Stomach (tissue), 9 donors: ENCODE measurements around the gene FA2H. TPM values are rescaled to one million over a fixed set of nuclear protein-coding genes. Genes with fewer than 3 reads are reported as not detected.

Experiments
- DNase-seq, 2 donors: peaks; one replicate each; pipeline versions ENCODE4 v3.0.0 to v3.0.0-alpha.2; 2013 to 2019
- H3K27ac ChIP-seq, 5 donors: fragments of 200-600 bp in 4 of 5; sonication (generic) in 4 of 5; one replicate each; pipeline ENCODE4 v1.5.1; 2013 to 2019; ENCODE audit warnings: mild to moderate bottlenecking in 1 of 5, moderate library complexity in 1 of 5
- H3K27me3 ChIP-seq, 3 donors: fragments of 200-600 bp; sonication (generic); one replicate each; pipeline ENCODE4 v1.5.1; 2017 to 2019; ENCODE audit warnings: mixed run types in 1 of 3
- H3K36me3 ChIP-seq, 4 donors: fragments of 200-600 bp; sonication (generic); 1 replicate in 3 of 4; 2 replicates in 1 of 4; pipeline ENCODE4 v1.5.1; 2016 to 2019
- H3K4me1 ChIP-seq, 4 donors: fragments of 200-600 bp; sonication (generic); one replicate each; pipeline ENCODE4 v1.5.1; 2016 to 2019
- H3K4me3 ChIP-seq, 4 donors: fragments of 200-600 bp; sonication (generic) in 3 of 4; one replicate each; pipeline ENCODE4 v1.5.1; 2016 to 2019; ENCODE audit warnings: mild to moderate bottlenecking in 1 of 4
- H3K9me3 ChIP-seq, 4 donors: fragments of 200-600 bp; sonication (generic); one replicate each; pipeline ENCODE4 v1.5.1; 2016 to 2019
- EP300 ChIP-seq: sonication (generic); formaldehyde crosslinking; IDR thresholded peaks from one replicate; pipeline ENCODE4 v1.6.1; 2017; ENCODE audit warnings: antibody characterized with exemption
- POLR2A ChIP-seq, 4 donors: fragments of 450-650 bp; IDR thresholded peaks; one replicate each; pipeline ENCODE4 v1.6.1; 2016; ENCODE audit warnings: antibody characterized with exemption in 4 of 4, control low read depth in 2 of 4, mild to moderate bottlenecking in 1 of 4, moderate library complexity in 1 of 4
- POLR2AphosphoS5 ChIP-seq, 3 donors: sonication (generic); formaldehyde crosslinking; IDR thresholded peaks; one replicate each; pipeline ENCODE4 v1.6.1; 2016; ENCODE audit warnings: antibody characterized with exemption in 3 of 3
- WGBS, 5 donors: extraction: QIAGEN DNeasy Blood & Tissue Kit in 3 of 5; methylation state at CpG; one replicate each; pipeline versions ENCODE4 v1.1.5 to v1.1.7; 2013 to 2018; 5-methylcytosine and 5-hydroxymethylcytosine counted together
- intact Hi-C: fragments of 100-400 bp; cut with DNase I; formaldehyde crosslinking; loops from one replicate; pipeline ENCODE4 v1.15.1; 2023; ENCODE audit warnings: low total_unique reads
- polyA plus RNA-seq, 3 donors: library from polyadenylated mRNA; stranded (reverse); fragments of 200-250 nt; gene quantifications; one replicate each; pipeline ENCODE4 v1.2.3, GENCODE V29; 2013
- total RNA-seq, 5 donors: library from RNA; depleted of rRNA; stranded (reverse); fragments of >200 nt; gene quantifications; one replicate each; pipeline versions ENCODE4 v1.1.0 to v1.2.3, GENCODE V29; 2014 to 2016
- TF ChIP-seq, protein P1 (sequence below), 7 experiments: fragments of 450-650 bp in 4 of 7; fragments of 200-600 bp in 3 of 7; sonication (generic) in 3 of 7; IDR thresholded peaks; one replicate each; pipeline ENCODE4 v1.5.1; 2016 to 2019; ENCODE audit warnings: antibody characterized with exemption in 7 of 7, control low read depth in 2 of 7, mild to moderate bottlenecking in 1 of 7
- donor health status: healthy with polysubstance abuse.
- donor health status: Bipolar disorder and iron deficiency.
- donor health status: healthy.

FA2H gene
- total and polyA plus RNA-seq, 8 donors = 1.8 to 64.2 (median 15.7) TPM

DNA sequence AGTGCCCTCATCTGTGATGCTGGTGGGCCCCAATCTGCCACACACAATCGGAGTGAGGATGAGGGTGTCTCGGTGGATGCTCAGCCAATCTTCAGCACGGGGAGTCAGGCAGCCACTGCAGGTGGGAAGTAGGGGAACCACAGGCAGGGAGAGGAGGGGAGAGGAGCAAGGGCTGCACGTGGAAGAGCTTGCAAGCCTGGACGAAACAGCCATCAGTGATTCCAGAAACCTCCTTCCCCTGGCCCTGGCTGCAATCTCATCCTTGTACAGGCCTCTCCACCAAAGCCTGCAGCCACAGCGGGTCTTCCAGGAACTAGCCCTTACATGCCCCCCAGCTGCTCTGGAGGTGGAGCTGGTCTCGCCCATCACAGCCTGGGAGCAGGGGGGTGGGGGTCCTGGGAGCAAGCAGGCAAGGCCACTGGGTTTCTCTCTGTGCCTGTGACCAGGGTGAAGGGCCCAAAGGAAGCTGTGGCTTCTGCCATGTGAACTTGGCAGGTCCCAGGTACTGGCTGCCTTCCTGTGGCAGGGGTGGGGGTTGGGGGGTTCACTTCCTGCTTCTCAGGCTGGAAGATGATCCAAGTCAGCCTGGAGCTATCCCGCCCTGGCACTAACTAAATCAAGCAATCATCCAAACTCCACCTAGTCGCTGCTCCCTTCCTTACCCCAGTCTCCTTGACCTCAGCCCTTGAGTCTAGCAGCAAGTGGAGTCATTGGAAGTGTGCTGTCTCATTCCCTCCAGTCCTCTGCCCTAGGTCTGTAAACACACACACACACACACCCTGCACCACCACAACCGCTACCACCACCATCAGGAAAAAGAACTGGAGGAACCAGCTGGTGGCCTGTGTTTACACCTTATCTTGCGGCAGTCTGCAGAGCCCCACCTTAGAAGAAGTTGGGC is 44.6 kb downstream of the FA2H start:
- Histone ChIP-seq H3K27ac (peak overlapping the region; percentile 85 to 94 (median 88)), H3K36me3 (peaks cover 0 to 17% (median 5%) of the 10 kb centered on the region in 4 donors), H3K4me1 (peaks cover 10 to 25% (median 12%) of the 10 kb centered on the region in 4 donors), H3K9me3 (peaks cover 0 to 8% (median 4%) of the 10 kb centered on the region in 4 donors), H3K4me3 (no peak overlapping the region), H3K27me3 (peaks cover 0 to 6% (median 0%) of the 10 kb centered on the region in 3 donors)
- intact Hi-C loops = no loop called here
- 21 to 35% (median 32%) methylated on average over 9 to 11 of the region's 11 CpGs for WGBS, 5 donors
- no peak for TF ChIP-seq EP300
- peak in 2 of 3 donors; percentile 75 to 77 for TF ChIP-seq POLR2AphosphoS5 (IDR thresholded peaks at IDR 0.05)
- no peak for TF ChIP-seq POLR2A (IDR thresholded peaks at IDR 0.05)
- TF ChIP-seq, protein P1, sequence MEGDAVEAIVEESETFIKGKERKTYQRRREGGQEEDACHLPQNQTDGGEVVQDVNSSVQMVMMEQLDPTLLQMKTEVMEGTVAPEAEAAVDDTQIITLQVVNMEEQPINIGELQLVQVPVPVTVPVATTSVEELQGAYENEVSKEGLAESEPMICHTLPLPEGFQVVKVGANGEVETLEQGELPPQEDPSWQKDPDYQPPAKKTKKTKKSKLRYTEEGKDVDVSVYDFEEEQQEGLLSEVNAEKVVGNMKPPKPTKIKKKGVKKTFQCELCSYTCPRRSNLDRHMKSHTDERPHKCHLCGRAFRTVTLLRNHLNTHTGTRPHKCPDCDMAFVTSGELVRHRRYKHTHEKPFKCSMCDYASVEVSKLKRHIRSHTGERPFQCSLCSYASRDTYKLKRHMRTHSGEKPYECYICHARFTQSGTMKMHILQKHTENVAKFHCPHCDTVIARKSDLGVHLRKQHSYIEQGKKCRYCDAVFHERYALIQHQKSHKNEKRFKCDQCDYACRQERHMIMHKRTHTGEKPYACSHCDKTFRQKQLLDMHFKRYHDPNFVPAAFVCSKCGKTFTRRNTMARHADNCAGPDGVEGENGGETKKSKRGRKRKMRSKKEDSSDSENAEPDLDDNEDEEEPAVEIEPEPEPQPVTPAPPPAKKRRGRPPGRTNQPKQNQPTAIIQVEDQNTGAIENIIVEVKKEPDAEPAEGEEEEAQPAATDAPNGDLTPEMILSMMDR (IDR thresholded peaks at IDR 0.05) = no peak
- DNase-seq = peak; percentile 87 to 94

DNA sequence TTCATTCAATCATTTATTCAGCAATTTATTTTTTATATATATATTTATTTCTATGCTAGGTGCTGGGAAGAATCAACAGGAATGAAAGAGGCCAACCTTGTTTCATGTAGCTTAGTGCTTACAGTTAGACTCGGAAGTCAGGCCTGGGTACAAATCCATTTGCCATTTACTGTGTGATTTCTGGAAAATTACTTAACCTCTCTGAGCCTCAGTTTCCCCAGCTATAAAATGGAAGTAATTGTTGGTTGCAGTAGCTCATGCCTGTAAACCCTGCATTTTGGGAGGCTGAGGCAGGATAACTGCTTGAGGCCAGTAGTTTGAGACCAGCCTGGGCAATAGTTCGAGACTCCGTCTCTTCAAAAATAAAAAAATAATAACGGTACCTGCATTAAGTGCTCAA is 46.7 kb downstream of the FA2H start:
- Histone ChIP-seq H3K36me3 (peaks cover 0 to 27% (median 6%) of the 10 kb centered on the region in 4 donors), H3K9me3 (peaks cover 0 to 8% (median 4%) of the 10 kb centered on the region in 4 donors), H3K4me1 (peaks cover 10 to 18% (median 12%) of the 10 kb centered on the region in 4 donors), H3K27me3 (no peaks in the 10 kb centered on the region), H3K4me3 (no peak overlapping the region), H3K27ac (no peak overlapping the region)
- TF ChIP-seq EP300 = no peak
- TF ChIP-seq POLR2AphosphoS5 (IDR thresholded peaks at IDR 0.05) = no peak
- TF ChIP-seq POLR2A (IDR thresholded peaks at IDR 0.05) = no peak
- TF ChIP-seq, protein P1 (IDR thresholded peaks at IDR 0.05) = no peak
- WGBS, 5 donors = 94 to 97% (median 96%) methylated on average over 4 of the region's 4 CpGs
- no peak for DNase-seq
- intact Hi-C loops = no loop called here

DNA sequence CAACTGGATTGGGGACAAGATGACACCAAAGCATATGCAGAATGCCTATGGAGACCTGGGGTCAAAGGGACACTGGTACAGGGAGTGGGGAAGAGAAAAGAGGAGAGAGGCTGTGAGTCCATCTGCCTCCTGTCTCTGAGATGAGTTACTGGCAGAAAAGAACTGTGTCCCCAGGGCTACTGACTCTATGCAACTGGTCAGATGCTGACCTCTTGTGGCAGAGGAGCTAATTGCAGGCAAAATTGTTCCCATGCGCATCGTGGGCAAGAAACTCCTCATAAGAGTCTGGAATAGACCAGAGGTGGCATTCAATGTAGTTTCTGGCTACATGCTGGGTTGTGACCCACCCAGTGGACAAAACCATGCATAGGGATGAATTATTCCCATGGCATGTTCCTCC is 47.9 kb downstream of the FA2H start:
- peaks cover 0 to 27% (median 6%) of the 10 kb centered on the region in 4 donors for H3K36me3 ChIP-seq
- TF ChIP-seq, protein P1 (IDR thresholded peaks at IDR 0.05) = peak in 3 of 7 experiments; percentile 13 to 35 (median 20)
- no peak for TF ChIP-seq POLR2AphosphoS5 (IDR thresholded peaks at IDR 0.05)
- TF ChIP-seq EP300 = no peak
- TF ChIP-seq POLR2A (IDR thresholded peaks at IDR 0.05) = no peak
- peaks cover 0 to 8% (median 4%) of the 10 kb centered on the region in 4 donors for H3K9me3 ChIP-seq
- DNase-seq = peak in 1 of 2 donors; percentile 7
- H3K27me3 ChIP-seq = no peaks in the 10 kb centered on the region
- no peak overlapping the region for H3K27ac ChIP-seq
- peaks cover 10 to 18% (median 12%) of the 10 kb centered on the region in 4 donors for H3K4me1 ChIP-seq
- 45 to 89% (median 84%) methylated on average over 2 of the region's 2 CpGs for WGBS, 5 donors
- intact Hi-C loops = no loop called here
- H3K4me3 ChIP-seq = no peak overlapping the region

DNA sequence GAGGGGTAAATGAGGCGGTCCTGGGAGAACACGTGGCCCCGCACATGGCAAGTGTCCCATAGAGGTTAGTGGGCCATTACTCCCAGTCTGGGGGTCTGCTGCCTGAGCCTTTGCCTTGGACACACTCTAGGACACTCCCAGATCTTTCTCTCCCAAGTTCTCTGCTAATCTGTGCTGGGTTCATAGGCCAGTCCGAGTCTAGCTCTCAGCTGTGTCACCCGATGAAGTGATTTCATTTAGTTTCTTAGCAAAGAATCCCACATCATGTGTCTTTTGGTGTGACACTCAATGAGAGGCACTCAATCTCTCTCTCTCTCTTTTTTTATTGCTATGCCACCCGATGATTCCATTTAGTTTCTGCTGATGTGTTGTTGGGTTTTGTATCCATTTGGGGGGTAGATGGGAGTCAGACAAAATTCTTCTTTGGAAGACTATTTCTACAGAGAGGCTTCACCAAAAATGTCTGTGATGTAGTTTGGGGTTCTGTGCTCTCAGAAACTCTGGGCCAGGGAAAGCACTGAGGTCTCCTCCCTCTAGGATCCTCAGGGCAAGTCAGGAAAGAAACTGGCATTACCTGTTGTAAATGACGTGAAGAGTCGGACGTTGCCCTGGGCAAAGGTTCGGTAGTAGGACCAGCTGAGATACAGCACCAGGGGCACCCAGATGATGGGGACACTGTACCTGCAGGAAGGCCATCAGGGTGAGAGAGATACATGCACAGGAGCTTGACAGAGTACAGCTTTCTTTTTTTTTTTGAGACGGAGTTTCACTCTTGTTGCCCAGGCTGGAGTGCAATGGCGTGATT is 48.8 kb downstream of the FA2H start:
- no peak overlapping the region for H3K27ac ChIP-seq
- 85 to 95% (median 92%) methylated on average over 12 of the region's 12 CpGs for WGBS, 5 donors

More for the DNA sequence above, 48.8 kb downstream of the FA2H start:
- peaks cover 10 to 15% (median 12%) of the 10 kb centered on the region in 4 donors for H3K4me1 ChIP-seq
- peaks cover 0 to 8% (median 4%) of the 10 kb centered on the region in 4 donors for H3K9me3 ChIP-seq
- peak in 1 of 2 donors; percentile 17 for DNase-seq
- no peaks in the 10 kb centered on the region for H3K27me3 ChIP-seq
- no peak overlapping the region for H3K4me3 ChIP-seq
- TF ChIP-seq EP300 (no peak), POLR2A (IDR thresholded peaks at IDR 0.05) (no peak), POLR2AphosphoS5 (IDR thresholded peaks at IDR 0.05) (no peak)
- TF ChIP-seq, protein P1 (IDR thresholded peaks at IDR 0.05) = no peak
- intact Hi-C loops = no loop called here
- peaks cover 0 to 27% (median 6%) of the 10 kb centered on the region in 4 donors for H3K36me3 ChIP-seq
